ENCODE results near the gene TMEM269.

Gene TMEM269

GRCh38 chr1:42848823-42849537 is 64.2 kb downstream of the TMEM269 start:
- no peak for DNase-seq (ENCODE audit: low read depth in 2 of 2)

- DNase-seq (ENCODE audit: low read depth in 2 of 2) = no peak
Measured at GRCh38 chr1:42849944-42850343, 65.2 kb downstream of the TMEM269 start.
